HCT116 (cell line): ENCODE results near the gene ABCG8. TPM values are rescaled to one million over a fixed set of nuclear protein-coding genes. Genes with fewer than 3 reads are reported as not detected.

Experiments used
- ATAC-seq: fragments of 200-7000 bp; cut with Tn5 transposase; 2 replicates; pipeline ENCODE4 v1.9.1; 2020; ENCODE audit warnings: mild to moderate bottlenecking, moderate library complexity
- BruUV-seq: library from RNA; stranded (reverse); fragments of 400-500 nt; replicated peaks from 2 replicates; lab custom pipeline; 2021; lab: Mats Ljungman, UMichigan
- CTCF ChIA-PET: fragments of 300-600 bp; sonication (Branson Sonifier 250); formaldehyde crosslinking; loops from one replicate; lab custom pipeline; 2021; ENCODE audit warnings: antibody characterized with exemption; lab: Charles Lee
- POLR2A ChIA-PET: fragments of 300-600, 350-600 bp; sonication (Branson Sonifier 250); formaldehyde crosslinking; loops from one replicate; lab custom pipeline; 2021; ENCODE audit warnings: antibody characterized with exemption; lab: Charles Lee
- RAD21 ChIA-PET, 2 experiments: fragments of 300-600 bp; sonication (Branson Sonifier 250); formaldehyde crosslinking; loops; one replicate each; lab custom pipeline; 2023; ENCODE audit warnings: low total read pairs in 2 of 2; ENCODE audit not compliant: uncharacterized antibody in 2 of 2, unreplicated experiment in 2 of 2, low non-redundant PET in 1 of 2; lab: Charles Lee
- DNase-seq: peaks from one replicate; pipeline ENCODE4 v3.0.0-alpha.2; 2010; ENCODE audit warnings: low read depth, low spot score
- H2AFZ ChIP-seq: fragments of 200-600 bp; shearing (Covaris generic), sonication (generic); 2 replicates; pipeline ENCODE4 v1.6.1; 2017; ENCODE audit warnings: low read depth, mixed run types, mixed read lengths, antibody characterized with exemption, low read length; ENCODE audit not compliant: poor library complexity, severe bottlenecking
- H3K27ac ChIP-seq: 2 replicates; pipeline ENCODE4 v1.5.1; 2012; ENCODE audit warnings: low read depth, low read length
- H3K27me3 ChIP-seq: fragments of 200-600 bp; sonication (generic); 2 replicates; pipeline ENCODE4 v1.6.1; 2016; ENCODE audit warnings: mixed run types, low read length, mixed read lengths; ENCODE audit not compliant: insufficient read depth
- H3K36me3 ChIP-seq, 2 experiments: fragments of 200-500 bp in 1 of 2; fragments of 200-600 bp in 1 of 2; sonication (Bioruptor generic) in 1 of 2; sonication (generic) in 1 of 2; 2 replicates each; pipeline versions ENCODE4 v1.5.1 to v1.6.1; 2014 to 2016; ENCODE audit warnings: low read length in 2 of 2, inconsistent platforms in 1 of 2, mixed read lengths in 1 of 2, mixed run types in 1 of 2; ENCODE audit not compliant: insufficient read depth in 2 of 2, control insufficient read depth in 1 of 2
- H3K4me1 ChIP-seq, 2 experiments: fragments of 200-600 bp in 1 of 2; sonication (generic) in 1 of 2; 2 replicates each; pipeline versions ENCODE4 v1.5.1 to v1.6.1; 2012 to 2017; ENCODE audit warnings: low read length in 2 of 2, inconsistent platforms in 1 of 2, mild to moderate bottlenecking in 1 of 2, mixed read lengths in 1 of 2, mixed run types in 1 of 2, moderate library complexity in 1 of 2; ENCODE audit not compliant: insufficient read depth in 2 of 2, control insufficient read depth in 1 of 2
- H3K4me2 ChIP-seq: fragments of 200-600 bp; sonication (generic); 2 replicates; pipeline ENCODE4 v1.6.1; 2017; ENCODE audit warnings: mixed run types, low read length, mixed read lengths
- H3K4me3 ChIP-seq, 2 experiments: fragments of 200-600 bp in 1 of 2; sonication (generic) in 1 of 2; replicated peaks in 1 of 2; 2 replicates each; pipeline ENCODE4 v1.5.1; 2011 to 2016; ENCODE audit warnings: low read length in 2 of 2, control low read depth in 1 of 2, low read depth in 1 of 2, mild to moderate bottlenecking in 1 of 2, mixed read lengths in 1 of 2, mixed run types in 1 of 2
- H3K79me2 ChIP-seq: fragments of 200-600 bp; sonication (generic); 2 replicates; pipeline ENCODE4 v1.6.1; 2017; ENCODE audit warnings: mild to moderate bottlenecking, mixed run types, low read length, moderate library complexity, mixed read lengths; ENCODE audit not compliant: insufficient read depth
- H3K9ac ChIP-seq: fragments of 200-600 bp; sonication (generic); 2 replicates; pipeline ENCODE4 v1.6.1; 2016; ENCODE audit warnings: low read length, mixed read lengths
- H3K9me2 ChIP-seq: fragments of 200-600 bp; sonication (generic), shearing (Covaris generic); 2 replicates; pipeline ENCODE4 v1.6.1; 2017; ENCODE audit warnings: mixed run types, mild to moderate bottlenecking, moderate library complexity; ENCODE audit not compliant: insufficient read depth
- H3K9me3 ChIP-seq, 2 experiments: fragments of 200-500 bp in 1 of 2; fragments of 200-600 bp in 1 of 2; sonication (Bioruptor generic) in 1 of 2; sonication (generic) in 1 of 2; 2 replicates each; pipeline ENCODE4 v1.6.1; 2014 to 2017; ENCODE audit warnings: low read length in 2 of 2, mixed read lengths in 2 of 2, inconsistent platforms in 1 of 2, low read depth in 1 of 2, mild to moderate bottlenecking in 1 of 2, mixed run types in 1 of 2, moderate library complexity in 1 of 2; ENCODE audit not compliant: control insufficient read depth in 1 of 2, insufficient read depth in 1 of 2
- H4K20me1 ChIP-seq: fragments of 200-600 bp; sonication (generic), shearing (Covaris generic); 2 replicates; pipeline ENCODE4 v1.6.1; 2017; ENCODE audit warnings: mixed run types, mild to moderate bottlenecking, moderate library complexity; ENCODE audit not compliant: insufficient read depth
- CEBPB ChIP-seq: IDR thresholded peaks from 2 replicates; pipeline ENCODE4 v1.6.1; 2012; ENCODE audit warnings: low read depth
- EGR1 ChIP-seq: IDR thresholded peaks from 2 replicates; pipeline ENCODE4 v1.6.1; 2012; ENCODE audit warnings: low read depth
- EZH2 ChIP-seq: fragments of 200-600 bp; sonication (generic); IDR thresholded peaks from 2 replicates; pipeline ENCODE4 v1.6.1; 2017; ENCODE audit warnings: antibody characterized with exemption, mixed run types
- EZH2phosphoT487 ChIP-seq: fragments of 200-600 bp; IDR thresholded peaks from 2 replicates; pipeline ENCODE4 v1.6.1; 2018; ENCODE audit warnings: antibody characterized with exemption, borderline replicate concordance
- FOSL1 ChIP-seq: IDR thresholded peaks from 2 replicates; pipeline ENCODE4 v1.6.1; 2012; ENCODE audit warnings: low read depth
- JUND ChIP-seq: IDR thresholded peaks from 2 replicates; pipeline ENCODE4 v1.6.1; 2012
- POLR2AphosphoS5 ChIP-seq: IDR thresholded peaks from 2 replicates; pipeline ENCODE4 v1.6.1; 2011; ENCODE audit warnings: mild to moderate bottlenecking, low read depth, low read length, moderate library complexity
- SRF ChIP-seq: IDR thresholded peaks from 2 replicates; pipeline ENCODE4 v1.6.1; 2012; ENCODE audit warnings: low read depth
- TCF7L2 ChIP-seq: IDR thresholded peaks from 2 replicates; pipeline ENCODE4 v1.7.0; 2011; ENCODE audit warnings: borderline replicate concordance, inconsistent platforms; ENCODE audit not compliant: insufficient read depth, insufficient read length; ENCODE audit errors: extremely low read depth
- YY1 ChIP-seq: IDR thresholded peaks from 2 replicates; pipeline ENCODE4 v1.6.1; 2011; ENCODE audit warnings: low read length, low read depth, moderate library complexity, mild to moderate bottlenecking; ENCODE audit not compliant: insufficient replicate concordance; ENCODE audit errors: extremely low read depth
- ZBTB33 ChIP-seq: IDR thresholded peaks from 2 replicates; pipeline ENCODE4 v1.6.1; 2011; ENCODE audit warnings: mild to moderate bottlenecking, low read length, moderate library complexity; ENCODE audit not compliant: insufficient replicate concordance; ENCODE audit errors: extremely low read depth
- ZFX ChIP-seq: fragments of 450-650 bp; IDR thresholded peaks from 2 replicates; pipeline ENCODE4 v1.6.1; 2017
- ZNF274 ChIP-seq: fragments of 200-500 bp; sonication (Bioruptor generic); IDR thresholded peaks from 2 replicates; pipeline ENCODE4 v1.6.1; 2014; ENCODE audit warnings: mild to moderate bottlenecking, low read depth, low read length, inconsistent platforms
- intact Hi-C: fragments of 100-400 bp; cut with micrococcal nuclease; formaldehyde crosslinking; loops from 2 replicates; pipeline ENCODE4 v1.10.0; 2022
- total RNA-seq: library from RNA; stranded (reverse); gene quantifications from one replicate; pipeline ENCODE4 v1.2.1, GENCODE V29; 2021; ENCODE audit not compliant: unreplicated experiment
- TF ChIP-seq, protein P1 (sequence below): IDR thresholded peaks from 2 replicates; pipeline ENCODE4 v1.6.1; 2012; ENCODE audit warnings: low read depth
- TF ChIP-seq, protein P2 (sequence below): IDR thresholded peaks from 2 replicates; pipeline ENCODE4 v1.6.1; 2012
- TF ChIP-seq, protein P3 (sequence below), 3 experiments: fragments of 200-600 bp in 1 of 3; sonication (generic) in 1 of 3; IDR thresholded peaks in 2 of 3; conservative IDR thresholded peaks in 1 of 3; 2 replicates each; pipeline ENCODE4 v1.5.1; 2012 to 2017; ENCODE audit warnings: low read depth in 2 of 3, low read length in 2 of 3, antibody characterized with exemption in 1 of 3, borderline replicate concordance in 1 of 3, control low read depth in 1 of 3, mild to moderate bottlenecking in 1 of 3, mixed read lengths in 1 of 3, mixed run types in 1 of 3, moderate library complexity in 1 of 3; ENCODE audit not compliant: insufficient read depth in 1 of 3
- TF ChIP-seq, protein P4 (sequence below): IDR thresholded peaks from 2 replicates; pipeline ENCODE4 v1.6.1; 2012

Gene ABCG8
- total RNA-seq, 1 experiment from 2014 or later, result 0.05 TPM

DNA sequence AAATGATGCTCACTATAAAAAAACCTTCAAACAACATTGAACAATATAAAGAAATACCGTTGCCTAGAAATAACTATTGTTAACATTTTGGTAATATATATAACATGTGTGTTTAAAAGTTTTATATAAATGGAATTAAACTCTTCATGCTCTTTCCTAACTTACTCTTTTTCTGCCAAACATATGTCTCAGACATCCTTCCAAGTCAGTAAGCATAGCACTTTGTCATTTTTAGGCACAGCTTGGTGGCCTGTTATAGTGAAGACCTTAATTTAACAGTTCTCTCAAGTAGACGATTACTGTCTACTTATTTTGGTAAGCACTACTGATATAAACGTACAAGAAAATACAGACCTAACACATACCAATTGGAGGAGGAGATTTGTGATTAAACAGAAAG, 24.1 kb upstream of the ABCG8 start (continued):
- TF ChIP-seq, protein P1, sequence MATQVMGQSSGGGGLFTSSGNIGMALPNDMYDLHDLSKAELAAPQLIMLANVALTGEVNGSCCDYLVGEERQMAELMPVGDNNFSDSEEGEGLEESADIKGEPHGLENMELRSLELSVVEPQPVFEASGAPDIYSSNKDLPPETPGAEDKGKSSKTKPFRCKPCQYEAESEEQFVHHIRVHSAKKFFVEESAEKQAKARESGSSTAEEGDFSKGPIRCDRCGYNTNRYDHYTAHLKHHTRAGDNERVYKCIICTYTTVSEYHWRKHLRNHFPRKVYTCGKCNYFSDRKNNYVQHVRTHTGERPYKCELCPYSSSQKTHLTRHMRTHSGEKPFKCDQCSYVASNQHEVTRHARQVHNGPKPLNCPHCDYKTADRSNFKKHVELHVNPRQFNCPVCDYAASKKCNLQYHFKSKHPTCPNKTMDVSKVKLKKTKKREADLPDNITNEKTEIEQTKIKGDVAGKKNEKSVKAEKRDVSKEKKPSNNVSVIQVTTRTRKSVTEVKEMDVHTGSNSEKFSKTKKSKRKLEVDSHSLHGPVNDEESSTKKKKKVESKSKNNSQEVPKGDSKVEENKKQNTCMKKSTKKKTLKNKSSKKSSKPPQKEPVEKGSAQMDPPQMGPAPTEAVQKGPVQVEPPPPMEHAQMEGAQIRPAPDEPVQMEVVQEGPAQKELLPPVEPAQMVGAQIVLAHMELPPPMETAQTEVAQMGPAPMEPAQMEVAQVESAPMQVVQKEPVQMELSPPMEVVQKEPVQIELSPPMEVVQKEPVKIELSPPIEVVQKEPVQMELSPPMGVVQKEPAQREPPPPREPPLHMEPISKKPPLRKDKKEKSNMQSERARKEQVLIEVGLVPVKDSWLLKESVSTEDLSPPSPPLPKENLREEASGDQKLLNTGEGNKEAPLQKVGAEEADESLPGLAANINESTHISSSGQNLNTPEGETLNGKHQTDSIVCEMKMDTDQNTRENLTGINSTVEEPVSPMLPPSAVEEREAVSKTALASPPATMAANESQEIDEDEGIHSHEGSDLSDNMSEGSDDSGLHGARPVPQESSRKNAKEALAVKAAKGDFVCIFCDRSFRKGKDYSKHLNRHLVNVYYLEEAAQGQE, result no peak
- TF ChIP-seq, all 23 proteins: peak for 0

DNA sequence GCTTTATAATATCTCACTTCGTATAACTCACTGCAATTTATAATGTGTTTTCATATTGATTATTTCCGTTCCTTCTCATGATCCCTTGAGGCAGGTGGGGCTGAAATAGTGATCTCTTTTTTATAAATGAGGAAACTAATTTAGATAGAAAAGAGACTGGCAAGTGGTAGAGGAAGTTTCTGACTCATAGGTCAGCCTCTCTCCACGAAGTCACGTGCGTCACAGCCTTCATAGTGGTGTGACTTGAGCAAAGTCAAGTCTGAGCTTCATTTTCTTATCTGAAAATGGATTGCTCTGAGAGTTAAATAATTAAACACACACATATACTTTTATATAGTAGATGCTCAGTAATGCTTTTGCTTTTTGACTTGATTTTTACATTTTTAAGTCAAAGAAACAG, 20.0 kb upstream of the ABCG8 start:
- H2AFZ ChIP-seq, result peak overlapping the region; percentile 51
- no peak overlapping the region for H3K4me3 ChIP-seq
- POLR2A ChIA-PET, result no interaction called here
- CTCF ChIA-PET, result no interaction called here
- no peaks in the 10 kb centered on the region for H3K36me3 ChIP-seq
- H3K27me3 ChIP-seq, result peaks cover 15% of the 10 kb centered on the region; the same call in 1 of the 2 replicates
- peak; percentile 61 for ATAC-seq
- H3K4me1 ChIP-seq, result peaks cover 0 to 8% of the 10 kb centered on the region in 2 experiments; a peak in 2 of 4 replicates
- H3K9me2 ChIP-seq, result no peaks in the 10 kb centered on the region
- peak; percentile 10 for DNase-seq
- no peaks in the 10 kb centered on the region for H3K9me3 ChIP-seq
- no TSS peak for BruUV-seq
- no peak overlapping the region for H3K9ac ChIP-seq
- H4K20me1 ChIP-seq, result no peaks in the 10 kb centered on the region
- no peak for TF ChIP-seq CEBPB
- TF ChIP-seq POLR2AphosphoS5, result no peak
- 0 out of 2 replicates have a peak, but pooled peaks have one; percentile 9 for TF ChIP-seq JUND
- TF ChIP-seq FOSL1, result no peak
- no peak for TF ChIP-seq EGR1
- no peak for TF ChIP-seq ZNF274
- TF ChIP-seq ZBTB33, result no peak
- TF ChIP-seq TCF7L2, result no peak
- TF ChIP-seq SRF, result no peak
- TF ChIP-seq, protein P2, sequence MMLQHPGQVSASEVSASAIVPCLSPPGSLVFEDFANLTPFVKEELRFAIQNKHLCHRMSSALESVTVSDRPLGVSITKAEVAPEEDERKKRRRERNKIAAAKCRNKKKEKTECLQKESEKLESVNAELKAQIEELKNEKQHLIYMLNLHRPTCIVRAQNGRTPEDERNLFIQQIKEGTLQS, result no peak
- TF ChIP-seq, protein P3, sequence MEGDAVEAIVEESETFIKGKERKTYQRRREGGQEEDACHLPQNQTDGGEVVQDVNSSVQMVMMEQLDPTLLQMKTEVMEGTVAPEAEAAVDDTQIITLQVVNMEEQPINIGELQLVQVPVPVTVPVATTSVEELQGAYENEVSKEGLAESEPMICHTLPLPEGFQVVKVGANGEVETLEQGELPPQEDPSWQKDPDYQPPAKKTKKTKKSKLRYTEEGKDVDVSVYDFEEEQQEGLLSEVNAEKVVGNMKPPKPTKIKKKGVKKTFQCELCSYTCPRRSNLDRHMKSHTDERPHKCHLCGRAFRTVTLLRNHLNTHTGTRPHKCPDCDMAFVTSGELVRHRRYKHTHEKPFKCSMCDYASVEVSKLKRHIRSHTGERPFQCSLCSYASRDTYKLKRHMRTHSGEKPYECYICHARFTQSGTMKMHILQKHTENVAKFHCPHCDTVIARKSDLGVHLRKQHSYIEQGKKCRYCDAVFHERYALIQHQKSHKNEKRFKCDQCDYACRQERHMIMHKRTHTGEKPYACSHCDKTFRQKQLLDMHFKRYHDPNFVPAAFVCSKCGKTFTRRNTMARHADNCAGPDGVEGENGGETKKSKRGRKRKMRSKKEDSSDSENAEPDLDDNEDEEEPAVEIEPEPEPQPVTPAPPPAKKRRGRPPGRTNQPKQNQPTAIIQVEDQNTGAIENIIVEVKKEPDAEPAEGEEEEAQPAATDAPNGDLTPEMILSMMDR (IDR thresholded peaks at IDR 0.05 in 2 of 3, conservative IDR thresholded peaks at IDR 0.05 in 1 of 3; ENCODE audit: borderline replicate concordance in 1 of 3, insufficient read depth in 1 of 3, low read depth in 2 of 3, low read length in 2 of 3), result no peak
- TF ChIP-seq EZH2, result no peak
- no peak for TF ChIP-seq YY1
- TF ChIP-seq ZFX, result no peak
- TF ChIP-seq, protein P4, sequence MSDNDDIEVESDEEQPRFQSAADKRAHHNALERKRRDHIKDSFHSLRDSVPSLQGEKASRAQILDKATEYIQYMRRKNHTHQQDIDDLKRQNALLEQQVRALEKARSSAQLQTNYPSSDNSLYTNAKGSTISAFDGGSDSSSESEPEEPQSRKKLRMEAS, result peak; percentile 58; the same call in 1 of the 2 replicates
- TF ChIP-seq EZH2phosphoT487, result no peak
- no peaks in the 10 kb centered on the region for H3K79me2 ChIP-seq
- peak overlapping the region; percentile 2; the same call in 1 of the 2 replicates for H3K4me2 ChIP-seq
- no peak overlapping the region for H3K27ac ChIP-seq
- RAD21 ChIA-PET, result no interaction called here
- intact Hi-C loops, result no loop called here
